Mucosa of stomach (tissue), 1 donor: ENCODE data around the gene MYO5B.
"Not testable (repeated sequence)": the region's sequence is repeated elsewhere in the genome, so short reads cannot be mapped to it uniquely, and the experiment has no call there.

Experiments
- H3K27me3 ChIP-seq: one replicate; pipeline ENCODE4 v1.7.0; 2013; ENCODE audit warnings: mild to moderate bottlenecking, low read length; ENCODE audit not compliant: control insufficient read depth, insufficient read depth
- H3K36me3 ChIP-seq: one replicate; pipeline ENCODE4 v1.7.0; 2013; ENCODE audit warnings: low read length; ENCODE audit not compliant: control insufficient read depth, insufficient read depth
- H3K4me1 ChIP-seq: one replicate; pipeline ENCODE4 v1.7.0; 2013; ENCODE audit warnings: mild to moderate bottlenecking, low read length; ENCODE audit not compliant: control insufficient read depth, insufficient read depth
- H3K4me3 ChIP-seq: one replicate; pipeline ENCODE4 v1.7.0; 2013; ENCODE audit warnings: low read length
- H3K9ac ChIP-seq: one replicate; pipeline ENCODE4 v1.7.0; 2013; ENCODE audit warnings: mild to moderate bottlenecking, low read length, moderate library complexity
- H3K9me3 ChIP-seq: one replicate; pipeline ENCODE4 v1.7.0; 2013; ENCODE audit warnings: mild to moderate bottlenecking, low read length, moderate library complexity; ENCODE audit not compliant: control insufficient read depth
- donor health status: Pancreatic carcinoma.

The MYO5B gene

DNA sequence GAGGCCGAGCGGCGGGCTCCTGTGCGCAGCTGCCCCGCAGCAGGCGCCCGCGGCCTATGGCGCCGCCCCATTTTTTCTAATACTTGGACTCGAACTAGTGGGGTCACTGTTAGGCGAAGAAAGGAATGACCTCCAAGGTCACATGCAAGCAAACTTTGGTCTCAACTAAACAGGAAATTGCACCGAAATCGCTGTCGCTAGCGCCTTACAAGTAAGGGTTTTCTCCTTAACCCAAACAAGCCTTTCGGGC, 382.0 kb downstream of the MYO5B start:
- no peaks in the 10 kb centered on the region for H3K27me3 ChIP-seq
- H3K36me3 ChIP-seq = no peaks in the 10 kb centered on the region
- peak overlapping the region; percentile 82 for H3K4me3 ChIP-seq
- no peaks in the 10 kb centered on the region for H3K9me3 ChIP-seq
- H3K4me1 ChIP-seq = peaks cover 10% of the 10 kb centered on the region
- peak overlapping the region; percentile 96 for H3K9ac ChIP-seq

DNA sequence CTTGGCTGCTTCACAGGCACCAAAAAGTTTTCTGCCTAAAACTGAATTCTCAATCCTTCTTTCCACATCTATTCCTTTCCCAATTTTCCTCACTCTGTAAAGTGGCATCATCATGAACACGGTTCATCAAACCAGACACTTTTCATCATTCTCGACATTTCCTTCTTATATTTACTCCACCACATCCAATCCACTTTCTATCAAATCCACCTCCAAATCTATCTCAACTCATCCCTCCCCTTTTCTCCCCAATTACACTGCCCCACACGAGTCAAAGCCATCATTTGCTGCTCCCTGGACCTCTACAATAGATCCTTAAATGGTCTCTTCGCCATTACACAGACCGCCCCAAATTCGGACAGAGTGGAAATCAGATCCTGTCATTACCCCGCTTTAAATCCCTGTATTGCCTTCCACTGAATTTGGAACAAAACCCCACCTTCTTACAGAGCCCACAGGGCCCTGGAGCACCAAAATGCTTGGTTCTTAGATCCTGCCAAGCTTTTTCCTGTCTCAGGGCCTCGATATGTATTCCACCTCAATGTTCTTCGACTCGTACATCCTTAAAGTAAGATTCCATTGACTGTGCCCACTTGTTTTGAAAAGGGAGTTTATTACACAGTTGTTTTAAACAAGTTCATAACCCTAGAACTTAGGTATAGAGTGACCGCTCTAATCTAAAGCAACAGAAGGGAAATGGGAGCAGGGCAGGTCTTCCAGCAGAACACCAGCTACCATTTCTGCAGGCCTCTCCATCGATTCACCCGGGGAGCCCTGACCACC, 382.5 kb downstream of the MYO5B start:
- H3K9me3 ChIP-seq = no peaks in the 10 kb centered on the region
- H3K9ac ChIP-seq = peak overlapping the region; percentile 96
- H3K4me1 ChIP-seq = peaks cover 8% of the 10 kb centered on the region
- H3K4me3 ChIP-seq = peak overlapping the region; percentile 82
- H3K27me3 ChIP-seq = no peaks in the 10 kb centered on the region
- no peaks in the 10 kb centered on the region for H3K36me3 ChIP-seq

DNA sequence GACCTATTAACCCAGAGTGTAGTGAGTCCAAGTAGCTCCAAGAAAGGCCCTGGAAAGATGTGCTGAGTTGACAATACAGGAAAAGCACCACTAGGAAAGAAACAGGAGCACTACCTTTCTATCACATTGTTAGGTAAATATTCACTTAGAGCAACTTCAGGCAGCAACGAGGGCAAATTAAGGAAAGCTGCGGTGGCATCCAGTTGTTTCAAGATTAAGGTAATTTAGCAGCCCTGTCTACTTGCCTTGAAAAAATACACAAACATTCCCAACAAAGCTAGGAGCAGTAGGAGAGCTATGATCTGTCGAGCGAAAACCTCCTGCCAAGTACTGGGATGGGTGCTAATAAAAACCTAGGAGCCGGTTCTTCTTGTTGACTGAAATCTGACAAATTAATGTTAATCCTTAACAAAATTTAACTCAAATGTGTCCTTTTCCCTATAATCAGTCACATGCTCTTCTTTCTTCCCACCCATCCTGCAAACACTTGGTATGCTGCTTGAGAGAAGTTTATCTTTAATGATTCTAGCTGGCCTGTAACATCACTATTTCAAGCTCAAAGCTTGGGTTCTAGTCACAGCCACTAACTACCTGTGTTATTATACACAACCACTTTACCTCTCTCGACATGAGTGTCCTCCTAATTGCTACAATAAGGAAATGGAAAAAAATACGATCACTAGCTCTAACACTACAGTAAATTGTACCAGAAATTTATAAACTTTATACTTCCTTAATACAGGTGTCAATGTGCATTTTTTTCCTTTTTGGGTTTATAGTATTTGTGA, 383.6 kb downstream of the MYO5B start:
- no peak overlapping the region for H3K9ac ChIP-seq
- H3K27me3 ChIP-seq = no peaks in the 10 kb centered on the region
- H3K4me1 ChIP-seq = peaks cover 8% of the 10 kb centered on the region
- H3K4me3 ChIP-seq = no peak overlapping the region
- no peaks in the 10 kb centered on the region for H3K36me3 ChIP-seq
- no peaks in the 10 kb centered on the region for H3K9me3 ChIP-seq

DNA sequence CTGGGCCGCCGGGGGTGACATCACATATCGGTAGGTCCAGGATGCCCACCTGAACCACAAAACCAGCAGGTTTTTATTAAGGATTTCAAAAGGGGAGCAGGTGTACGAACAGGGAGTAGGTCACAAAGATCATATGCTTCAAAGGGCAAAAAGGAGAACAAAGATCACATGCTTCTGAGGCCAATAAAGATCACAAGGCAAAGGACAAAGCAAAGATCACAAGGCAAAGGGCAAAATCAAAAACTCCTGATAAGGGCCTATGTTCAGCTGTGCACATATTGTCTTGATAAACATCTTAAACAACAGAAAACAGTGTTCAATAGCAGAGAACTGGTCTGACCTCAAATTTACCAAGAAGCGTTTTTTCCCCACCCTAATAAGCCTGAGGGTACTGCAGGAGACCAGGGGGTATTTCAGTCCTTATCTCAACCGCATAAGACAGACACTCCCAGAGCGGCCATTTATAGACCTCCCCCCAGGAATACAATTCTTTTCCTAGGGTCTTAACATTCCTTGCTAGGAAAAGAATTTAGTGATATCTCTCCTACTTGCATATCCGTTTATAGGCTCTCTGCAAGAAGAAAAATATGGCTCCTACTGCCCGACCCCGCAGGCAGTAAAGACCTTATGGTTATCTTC, 386.3 kb downstream of the MYO5B start:
- H3K4me3 ChIP-seq, H3K4me1 ChIP-seq, H3K36me3 ChIP-seq, H3K9me3 ChIP-seq, H3K27me3 ChIP-seq, H3K9ac ChIP-seq: not testable (repeated sequence)

DNA sequence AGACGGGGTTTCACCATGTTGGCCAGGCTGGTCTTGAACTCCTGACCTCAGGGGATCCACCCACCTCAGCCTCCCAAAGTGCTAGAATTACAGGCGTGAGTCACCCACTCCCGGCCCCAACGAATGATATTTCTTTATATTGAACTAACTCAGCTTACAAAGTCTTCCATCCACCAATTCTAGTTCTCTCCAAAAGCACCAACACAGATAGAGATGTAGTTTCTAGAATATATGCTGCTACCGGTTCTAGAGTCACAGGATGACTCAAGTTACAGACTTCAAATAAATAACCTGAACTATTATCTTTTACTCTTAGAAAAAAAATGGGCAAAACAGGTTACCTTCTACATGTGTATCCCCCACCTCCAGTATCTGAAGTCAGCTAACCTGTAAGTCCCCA, 390.9 kb downstream of the MYO5B start:
- H3K9ac ChIP-seq = no peak overlapping the region
- no peaks in the 10 kb centered on the region for H3K4me1 ChIP-seq
- H3K36me3 ChIP-seq = no peaks in the 10 kb centered on the region
- H3K27me3 ChIP-seq = no peaks in the 10 kb centered on the region
- H3K4me3 ChIP-seq = no peak overlapping the region
- no peaks in the 10 kb centered on the region for H3K9me3 ChIP-seq

DNA sequence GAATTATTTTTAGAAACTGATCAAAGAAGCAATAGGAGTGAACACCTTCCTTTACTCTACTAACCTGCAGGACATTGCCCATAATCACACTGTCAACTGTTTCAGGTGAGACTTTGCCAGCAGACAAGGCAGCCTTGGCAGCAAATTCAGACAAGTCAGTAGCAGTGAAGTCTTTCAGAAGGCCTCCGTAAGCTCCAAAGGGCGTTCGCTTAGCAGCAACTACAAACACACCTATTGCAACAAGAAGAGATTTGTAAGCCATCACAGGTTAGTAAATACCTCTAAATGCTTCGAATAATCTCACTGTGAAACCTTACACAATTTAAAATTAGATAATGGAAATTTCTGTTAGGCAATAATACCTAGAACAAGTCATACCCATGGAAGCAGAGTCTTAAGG, 392.3 kb downstream of the MYO5B start:
- H3K4me1 ChIP-seq = no peaks in the 10 kb centered on the region
- no peak overlapping the region for H3K9ac ChIP-seq
- no peaks in the 10 kb centered on the region for H3K36me3 ChIP-seq
- H3K9me3 ChIP-seq = no peaks in the 10 kb centered on the region
- no peaks in the 10 kb centered on the region for H3K27me3 ChIP-seq
- no peak overlapping the region for H3K4me3 ChIP-seq

DNA sequence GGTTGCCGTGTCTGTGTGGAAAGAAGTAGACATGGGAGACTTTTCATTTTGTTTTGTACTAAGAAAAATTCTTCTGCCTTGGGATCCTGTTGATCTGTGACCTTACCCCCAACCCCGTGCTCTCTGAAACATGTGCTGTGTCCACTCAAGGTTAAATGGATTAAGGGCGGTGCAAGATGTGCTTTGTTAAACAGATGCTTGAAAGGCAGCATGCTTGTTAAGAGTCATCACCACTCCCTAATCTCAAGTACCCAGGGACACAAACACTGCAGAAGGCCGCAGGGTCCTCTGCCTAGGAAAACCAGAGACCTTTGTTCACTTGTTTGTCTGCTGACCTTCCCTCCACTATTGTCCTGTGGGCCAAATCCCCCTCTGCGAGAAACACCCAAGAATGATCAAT, 394.5 kb downstream of the MYO5B start:
- H3K4me3 ChIP-seq, H3K9me3 ChIP-seq, H3K36me3 ChIP-seq, H3K4me1 ChIP-seq, H3K27me3 ChIP-seq, H3K9ac ChIP-seq: not testable (repeated sequence)

DNA sequence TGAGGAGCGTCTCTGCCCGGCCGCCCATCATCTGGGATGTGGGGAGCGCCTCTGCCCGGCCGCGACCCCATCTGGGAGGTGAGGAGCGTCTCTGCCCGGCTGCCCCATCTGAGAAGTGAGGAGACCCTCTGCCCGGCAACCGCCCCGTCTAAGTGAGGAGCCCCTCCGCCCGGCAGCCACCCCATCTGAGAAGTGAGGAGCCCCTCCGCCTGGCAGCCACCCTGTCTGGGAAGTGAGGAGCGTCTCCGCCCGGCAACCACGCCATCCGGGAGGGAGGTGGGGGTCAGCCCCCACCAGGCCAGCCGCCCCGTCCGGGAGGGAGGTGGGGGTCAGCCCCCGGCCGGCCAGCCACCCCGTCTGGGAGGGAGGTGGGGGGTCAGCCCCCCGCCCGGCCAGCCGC, 395.1 kb downstream of the MYO5B start:
- not testable (repeated sequence) for H3K36me3 ChIP-seq, H3K27me3 ChIP-seq, H3K9me3 ChIP-seq, H3K4me3 ChIP-seq, H3K9ac ChIP-seq, H3K4me1 ChIP-seq

DNA sequence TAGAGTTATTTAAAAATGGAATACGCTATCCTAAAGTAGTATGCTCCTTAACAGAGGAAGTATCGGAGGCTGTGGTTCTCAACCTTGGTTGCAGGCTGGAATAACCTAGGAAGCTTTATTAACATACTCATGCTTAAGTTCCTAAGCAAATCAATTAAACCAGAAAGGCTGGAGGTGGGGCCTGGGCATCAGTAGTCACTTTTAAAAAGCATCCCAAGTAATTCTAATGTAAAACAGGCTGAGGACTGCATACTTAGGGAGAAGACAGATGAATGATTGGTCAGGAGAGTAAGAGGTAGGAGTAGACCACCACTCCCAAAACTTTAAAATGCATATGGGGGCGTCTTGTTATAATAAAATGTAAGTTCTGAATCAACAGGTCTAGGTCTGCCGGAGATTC, 396.9 kb downstream of the MYO5B start:
- Histone ChIP-seq H3K36me3 (no peaks in the 10 kb centered on the region), H3K9ac (no peak overlapping the region), H3K9me3 (no peaks in the 10 kb centered on the region), H3K4me3 (no peak overlapping the region), H3K27me3 (no peaks in the 10 kb centered on the region), H3K4me1 (no peaks in the 10 kb centered on the region)

DNA sequence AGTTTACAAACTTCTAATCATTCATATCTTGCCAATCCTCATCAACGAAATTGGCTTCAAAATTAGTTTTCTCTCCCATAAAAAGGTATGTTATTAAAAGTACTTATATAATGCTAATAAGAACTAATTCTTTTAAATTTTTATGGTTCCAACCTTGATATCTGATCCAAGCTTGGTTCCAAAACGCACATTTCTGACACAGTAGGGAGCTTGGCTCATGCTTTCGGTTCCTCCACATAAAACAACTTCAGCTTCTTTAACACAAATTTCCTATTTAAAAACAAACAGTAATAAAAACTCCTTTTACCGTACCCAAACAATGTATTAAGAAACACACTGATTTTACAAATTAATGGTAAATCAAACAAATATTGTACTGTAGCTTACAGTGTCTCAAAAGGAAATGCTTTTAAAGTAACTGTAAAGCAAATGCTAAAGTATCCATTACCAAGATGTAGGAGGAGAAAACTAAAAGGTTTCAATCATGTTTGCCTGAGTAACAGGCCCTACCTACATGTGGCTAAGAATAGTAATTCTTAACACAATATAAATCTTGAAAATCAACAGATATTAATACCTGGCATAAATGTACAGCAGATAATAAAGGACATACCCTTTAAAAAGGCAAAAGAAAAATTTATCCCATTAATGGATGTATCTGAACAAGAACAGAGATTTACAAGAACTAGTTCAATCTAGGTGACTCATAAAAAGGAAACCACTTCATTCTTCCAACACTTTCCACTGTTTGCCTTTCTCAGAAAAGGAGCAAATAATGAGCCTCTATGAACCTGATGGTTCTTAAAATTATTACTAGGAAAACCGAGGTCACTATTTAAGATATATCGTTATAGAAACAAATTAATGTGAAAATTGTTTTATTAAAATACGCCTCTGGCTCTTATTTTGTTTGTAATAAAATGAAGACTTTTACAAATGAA, 399.1 kb downstream of the MYO5B start:
- Histone ChIP-seq H3K4me3 (no peak overlapping the region), H3K27me3 (no peaks in the 10 kb centered on the region), H3K9me3 (no peaks in the 10 kb centered on the region), H3K9ac (no peak overlapping the region), H3K36me3 (no peaks in the 10 kb centered on the region), H3K4me1 (no peaks in the 10 kb centered on the region)

DNA sequence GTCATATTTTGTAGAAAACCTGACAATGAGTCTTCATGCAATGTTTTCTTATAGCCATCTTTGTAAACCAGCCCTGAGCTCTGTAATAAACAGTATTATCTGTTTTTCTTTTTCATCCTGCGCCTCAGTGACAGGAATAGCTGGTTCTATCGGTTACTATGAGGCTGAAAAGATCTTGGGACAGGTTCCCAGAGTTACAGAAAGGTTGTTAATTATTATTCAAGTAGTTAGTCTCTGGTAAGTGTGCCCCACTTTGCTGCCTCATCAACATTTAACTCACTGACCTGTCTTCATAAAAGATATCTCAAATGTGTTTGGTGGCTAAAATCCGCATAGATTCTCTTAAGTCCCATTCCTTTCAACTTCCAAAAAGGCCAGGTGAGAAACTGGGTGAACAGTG, 400.2 kb downstream of the MYO5B start:
- Histone ChIP-seq H3K9me3 (no peaks in the 10 kb centered on the region), H3K4me3 (no peak overlapping the region), H3K36me3 (no peaks in the 10 kb centered on the region), H3K9ac (no peak overlapping the region), H3K27me3 (no peaks in the 10 kb centered on the region), H3K4me1 (no peaks in the 10 kb centered on the region)
